MM.1S (cell line): ENCODE data around the gene ANKUB1.

ENCODE experiments used
- EZH2 ChIP-seq: fragments of 300-600 bp; sonication (generic); optimal IDR thresholded peaks from 2 replicates; pipeline ENCODE3; 2017; ENCODE audit warnings: low read depth, mild to moderate bottlenecking, antibody characterized with exemption, low read length, mixed read lengths
- EZH2phosphoT487 ChIP-seq: fragments of 300-600 bp; sonication (generic); IDR thresholded peaks from 2 replicates; pipeline ENCODE4 v1.6.1; 2018; ENCODE audit warnings: antibody characterized with exemption, low read length
- TF ChIP-seq, protein P1 (sequence below): fragments of 300-600 bp; sonication (generic); IDR thresholded peaks from 2 replicates; pipeline ENCODE4 v1.5.1; 2016; ENCODE audit warnings: antibody characterized with exemption, low read length, mixed read lengths

DNA sequence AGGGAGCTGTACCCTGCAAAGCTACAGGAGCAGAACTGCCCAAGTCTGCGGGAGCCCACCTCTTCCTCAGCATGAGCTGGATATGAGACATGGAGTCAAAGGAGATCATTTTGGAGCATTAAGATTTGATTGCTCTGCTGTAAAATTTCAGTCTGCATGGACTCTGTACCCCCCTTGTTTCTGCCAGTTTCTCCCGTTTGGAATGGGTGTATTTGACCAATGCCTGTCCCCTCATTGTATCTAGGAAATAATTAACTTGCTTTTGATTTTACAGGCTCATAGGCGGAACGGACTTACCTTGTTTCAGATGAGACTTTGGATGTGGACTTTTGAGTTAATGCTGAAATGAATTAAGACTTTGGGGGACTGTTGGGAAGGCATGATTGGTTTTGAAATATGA is 39.0 kb upstream of the ANKUB1 start:
- TF ChIP-seq, protein P1, sequence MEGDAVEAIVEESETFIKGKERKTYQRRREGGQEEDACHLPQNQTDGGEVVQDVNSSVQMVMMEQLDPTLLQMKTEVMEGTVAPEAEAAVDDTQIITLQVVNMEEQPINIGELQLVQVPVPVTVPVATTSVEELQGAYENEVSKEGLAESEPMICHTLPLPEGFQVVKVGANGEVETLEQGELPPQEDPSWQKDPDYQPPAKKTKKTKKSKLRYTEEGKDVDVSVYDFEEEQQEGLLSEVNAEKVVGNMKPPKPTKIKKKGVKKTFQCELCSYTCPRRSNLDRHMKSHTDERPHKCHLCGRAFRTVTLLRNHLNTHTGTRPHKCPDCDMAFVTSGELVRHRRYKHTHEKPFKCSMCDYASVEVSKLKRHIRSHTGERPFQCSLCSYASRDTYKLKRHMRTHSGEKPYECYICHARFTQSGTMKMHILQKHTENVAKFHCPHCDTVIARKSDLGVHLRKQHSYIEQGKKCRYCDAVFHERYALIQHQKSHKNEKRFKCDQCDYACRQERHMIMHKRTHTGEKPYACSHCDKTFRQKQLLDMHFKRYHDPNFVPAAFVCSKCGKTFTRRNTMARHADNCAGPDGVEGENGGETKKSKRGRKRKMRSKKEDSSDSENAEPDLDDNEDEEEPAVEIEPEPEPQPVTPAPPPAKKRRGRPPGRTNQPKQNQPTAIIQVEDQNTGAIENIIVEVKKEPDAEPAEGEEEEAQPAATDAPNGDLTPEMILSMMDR: no peak
- TF ChIP-seq EZH2: no peak
- TF ChIP-seq EZH2phosphoT487: no peak
